ENCODE measurements around the gene OR52A5. TPM values are rescaled to one million over a fixed set of nuclear protein-coding genes. Genes with fewer than 3 reads are reported as not detected.

OR52A5 gene
- total RNA-seq, 4 donors from 2014 or later: not detected

DNA sequence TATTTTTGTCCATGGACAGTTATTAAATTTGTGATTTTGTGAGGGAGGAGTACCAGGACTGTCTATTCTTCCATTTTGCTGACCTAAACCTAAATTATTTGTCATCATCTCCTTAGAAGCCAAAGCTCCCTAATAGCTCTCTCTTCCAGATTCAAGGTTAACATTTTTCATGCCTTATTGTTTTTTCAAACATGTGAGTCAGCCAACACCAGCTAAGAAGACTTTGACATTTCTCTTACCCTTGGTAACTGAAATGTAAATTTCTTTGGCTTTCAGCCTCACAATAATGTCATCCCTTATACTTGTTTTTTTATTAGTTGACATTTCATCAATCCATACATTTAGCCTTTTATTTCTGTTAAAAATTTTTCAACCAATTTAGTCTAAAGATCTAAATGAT is 49.6 kb downstream of the OR52A5 start:
- Histone ChIP-seq H3K4me3 (no peak overlapping the region), H3K36me3 (no peaks in the 10 kb centered on the region), H3K4me1 (no peaks in the 10 kb centered on the region), H3K9me3 (no peaks in the 10 kb centered on the region), H3K27ac (no peak overlapping the region), H3K27me3 (no peaks in the 10 kb centered on the region)
- DNase-seq: no peak
- intact Hi-C loops (cut with DNase I): no loop called here
- TF ChIP-seq, protein P1, sequence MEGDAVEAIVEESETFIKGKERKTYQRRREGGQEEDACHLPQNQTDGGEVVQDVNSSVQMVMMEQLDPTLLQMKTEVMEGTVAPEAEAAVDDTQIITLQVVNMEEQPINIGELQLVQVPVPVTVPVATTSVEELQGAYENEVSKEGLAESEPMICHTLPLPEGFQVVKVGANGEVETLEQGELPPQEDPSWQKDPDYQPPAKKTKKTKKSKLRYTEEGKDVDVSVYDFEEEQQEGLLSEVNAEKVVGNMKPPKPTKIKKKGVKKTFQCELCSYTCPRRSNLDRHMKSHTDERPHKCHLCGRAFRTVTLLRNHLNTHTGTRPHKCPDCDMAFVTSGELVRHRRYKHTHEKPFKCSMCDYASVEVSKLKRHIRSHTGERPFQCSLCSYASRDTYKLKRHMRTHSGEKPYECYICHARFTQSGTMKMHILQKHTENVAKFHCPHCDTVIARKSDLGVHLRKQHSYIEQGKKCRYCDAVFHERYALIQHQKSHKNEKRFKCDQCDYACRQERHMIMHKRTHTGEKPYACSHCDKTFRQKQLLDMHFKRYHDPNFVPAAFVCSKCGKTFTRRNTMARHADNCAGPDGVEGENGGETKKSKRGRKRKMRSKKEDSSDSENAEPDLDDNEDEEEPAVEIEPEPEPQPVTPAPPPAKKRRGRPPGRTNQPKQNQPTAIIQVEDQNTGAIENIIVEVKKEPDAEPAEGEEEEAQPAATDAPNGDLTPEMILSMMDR (IDR thresholded peaks at IDR 0.05): no peak
- no peak for TF ChIP-seq POLR2A (IDR thresholded peaks at IDR 0.05)

DNA sequence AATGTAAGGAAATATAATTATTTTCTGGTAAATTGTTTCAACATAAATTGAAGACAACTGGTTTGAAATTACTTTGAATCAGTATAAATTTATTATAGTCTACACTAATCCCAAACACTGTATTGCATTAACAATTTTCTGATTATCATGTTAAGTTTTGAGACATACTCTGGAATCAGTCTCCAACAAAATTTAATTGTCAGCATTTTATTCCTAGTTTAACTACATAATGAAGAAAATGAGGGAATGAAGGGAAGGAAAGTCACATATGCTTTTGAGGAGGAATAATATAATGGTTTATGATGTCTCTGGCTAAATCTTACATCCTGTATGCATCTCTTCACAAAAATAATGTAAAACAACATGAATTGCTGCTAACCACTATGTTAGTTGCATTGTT is 54.6 kb downstream of the OR52A5 start:
- no peak overlapping the region for H3K4me3 ChIP-seq
- intact Hi-C loops (cut with DNase I): no loop called here
- no peaks in the 10 kb centered on the region for H3K36me3 ChIP-seq
- no peaks in the 10 kb centered on the region for H3K27me3 ChIP-seq
- DNase-seq: no peak
- no peaks in the 10 kb centered on the region for H3K9me3 ChIP-seq
- TF ChIP-seq POLR2A (IDR thresholded peaks at IDR 0.05): no peak
- TF ChIP-seq, protein P1 (IDR thresholded peaks at IDR 0.05): no peak
- no peak overlapping the region for H3K27ac ChIP-seq
- H3K4me1 ChIP-seq: no peaks in the 10 kb centered on the region

DNA sequence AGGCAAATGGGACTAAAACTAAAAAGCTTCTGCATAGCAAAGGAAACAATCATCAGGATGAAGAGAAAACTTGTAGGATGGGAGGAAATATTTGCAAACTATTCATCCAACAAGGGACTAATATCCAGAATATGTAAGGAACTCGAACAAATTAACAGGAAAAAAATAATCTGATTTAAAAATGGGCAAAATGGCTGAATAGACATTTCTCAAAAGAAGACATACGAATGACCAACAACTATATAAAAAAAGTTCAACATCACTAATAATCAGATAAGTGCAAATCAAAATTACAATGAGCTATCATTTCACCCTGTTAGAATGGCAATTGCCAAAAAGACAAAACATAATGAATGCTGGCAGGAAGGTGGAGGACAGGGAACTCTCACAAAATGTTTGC is 56.8 kb downstream of the OR52A5 start:
- TF ChIP-seq POLR2A (IDR thresholded peaks at IDR 0.05): no peak
- TF ChIP-seq, protein P1 (IDR thresholded peaks at IDR 0.05): no peak

More for the DNA sequence above, 56.8 kb downstream of the OR52A5 start:
- no peaks in the 10 kb centered on the region for H3K27me3 ChIP-seq
- intact Hi-C loops (cut with DNase I): no loop called here
- 50 to 65% methylated on average over 2 of the region's 2 CpGs for WGBS, 2 donors
- H3K4me1 ChIP-seq: no peaks in the 10 kb centered on the region
- H3K4me3 ChIP-seq: no peak overlapping the region
- no peaks in the 10 kb centered on the region for H3K36me3 ChIP-seq
- H3K9me3 ChIP-seq: no peaks in the 10 kb centered on the region
- H3K27ac ChIP-seq: no peak overlapping the region
- DNase-seq: no peak

Other genes with a start within 250 kb of the OR52A5 start
- gene OR51A7, start 234.6 kb downstream of the OR52A5 start, total RNA-seq: not detected
- gene OR51G2, start 219.0 kb downstream of the OR52A5 start, total RNA-seq: not detected
- gene OR51G1, start 214.0 kb downstream of the OR52A5 start, total RNA-seq: not detected
- not detected for gene OR51A4, start 190.8 kb downstream of the OR52A5 start, total RNA-seq
- not detected for gene OR51A2, start 182.6 kb downstream of the OR52A5 start, total RNA-seq
- not detected for gene OR51L1, start 143.5 kb downstream of the OR52A5 start, total RNA-seq
- gene OR52J3, start 91.8 kb downstream of the OR52A5 start, total RNA-seq: not detected
- not detected for gene OR52E2, start 78.7 kb downstream of the OR52A5 start, total RNA-seq
- not detected for gene OR52E1, start 68.8 kb downstream of the OR52A5 start, total RNA-seq
- gene OR52A1, start 16.4 kb upstream of the OR52A5 start, total RNA-seq: not detected
- not detected for gene OR51V1, start 62.3 kb upstream of the OR52A5 start, total RNA-seq
- gene HBB, start 88.7 kb upstream of the OR52A5 start, total RNA-seq: 1 to 10 TPM in 3 of 4 donors, not detected in 1; 1.6 to 7.9 (median 2.7) TPM
- gene HBD, start 96.1 kb upstream of the OR52A5 start, total RNA-seq: not detected
- not detected for gene HBG1, start 111.5 kb upstream of the OR52A5 start, total RNA-seq
- not detected for gene HBG2, start 116.4 kb upstream of the OR52A5 start, total RNA-seq
- not detected for gene HBE1, start 131.6 kb upstream of the OR52A5 start, total RNA-seq
- not detected for gene OR51B4, start 163.6 kb upstream of the OR52A5 start, total RNA-seq
- not detected for gene OR51B2, start 185.9 kb upstream of the OR52A5 start, total RNA-seq
- gene OR51B5, start 205.2 kb upstream of the OR52A5 start, total RNA-seq: under 1 TPM in 1 of 4 donors, not detected in 3; 0.57 TPM
- not detected for gene OR51B6, start 213.2 kb upstream of the OR52A5 start, total RNA-seq
- not detected for gene OR51M1, start 245.5 kb upstream of the OR52A5 start, total RNA-seq